H1 (cell line): Measurements from ENCODE around the gene NCKAP1. TPM values are rescaled to one million over a fixed set of nuclear protein-coding genes. Genes with fewer than 3 reads are reported as not detected.

Experiments
- CTCF ChIA-PET: fragments of 300-600 bp; sonication (Branson Sonifier 250); formaldehyde crosslinking; loops from one replicate; lab custom pipeline; 2021; ENCODE audit not compliant: partially characterized antibody; lab: Charles Lee
- POLR2A ChIA-PET: fragments of 300-600 bp; sonication (Branson Sonifier 250); formaldehyde crosslinking; loops from one replicate; lab custom pipeline; 2021; ENCODE audit warnings: inconsistent platforms; ENCODE audit not compliant: partially characterized antibody; lab: Charles Lee
- DNase-seq, 2 experiments: peaks; one replicate each; pipeline versions ENCODE4 v3.0.0 to v3.0.0-alpha.2; 2010 to 2022; ENCODE audit warnings: low spot score in 2 of 2, low read depth in 1 of 2, mixed read lengths in 1 of 2
- FAIRE-seq: peaks from 2 replicates; lab custom pipeline; 2011; peaks lifted over from hg19 to GRCh38; lab: Jason Lieb, UNC
- H2AFZ ChIP-seq: 2 replicates; pipeline ENCODE4 v1.8.1; 2012; ENCODE audit warnings: low read length, inconsistent platforms
- H2AK5ac ChIP-seq: 2 replicates; pipeline ENCODE4 v1.6.1; 2013; ENCODE audit warnings: low read depth, low read length
- H2BK120ac ChIP-seq: replicated peaks from 2 replicates; pipeline ENCODE3; 2013; ENCODE audit warnings: low read depth, low read length, inconsistent platforms
- H2BK12ac ChIP-seq: 2 replicates; pipeline ENCODE4 v1.6.1; 2013; ENCODE audit warnings: low read depth, low read length
- H2BK15ac ChIP-seq: 2 replicates; pipeline ENCODE4 v1.6.1; 2013; ENCODE audit warnings: low read length
- H2BK20ac ChIP-seq: 2 replicates; pipeline ENCODE4 v1.6.1; 2013; ENCODE audit warnings: low read length
- H2BK5ac ChIP-seq: 2 replicates; pipeline ENCODE4 v1.6.1; 2013; ENCODE audit warnings: low read depth, low read length
- H3K14ac ChIP-seq: 2 replicates; pipeline ENCODE4 v1.6.1; 2013; ENCODE audit warnings: inconsistent platforms; ENCODE audit not compliant: insufficient read length
- H3K18ac ChIP-seq: 2 replicates; pipeline ENCODE4 v1.6.1; 2013; ENCODE audit warnings: low read length; ENCODE audit errors: extremely low read depth
- H3K23ac ChIP-seq: 2 replicates; pipeline ENCODE4 v1.6.1; 2013; ENCODE audit warnings: inconsistent platforms; ENCODE audit not compliant: insufficient read length
- H3K23me2 ChIP-seq: 2 replicates; pipeline ENCODE4 v1.6.1; 2013; ENCODE audit warnings: low read depth, low read length
- H3K27ac ChIP-seq: 2 replicates; pipeline ENCODE4 v1.6.1; 2011; ENCODE audit warnings: low read depth, low read length, inconsistent platforms
- H3K27me3 ChIP-seq, 4 experiments: replicated peaks in 1 of 4; 1 replicate in 1 of 4; 2 replicates in 3 of 4; pipeline versions ENCODE4 v1.6.1 to v1.8.1; 2011 to 2013; ENCODE audit warnings: low read length in 3 of 4, mild to moderate bottlenecking in 3 of 4, inconsistent platforms in 2 of 4, mixed read lengths in 2 of 4, moderate library complexity in 1 of 4; ENCODE audit not compliant: control insufficient read depth in 3 of 4, insufficient read depth in 3 of 4; ENCODE audit errors: extremely low read depth in 1 of 4
- H3K36me3 ChIP-seq, 4 experiments: 2 replicates each; pipeline versions ENCODE4 v1.6.1 to v1.8.1; 2011 to 2013; ENCODE audit warnings: mild to moderate bottlenecking in 4 of 4, low read length in 3 of 4, moderate library complexity in 2 of 4, control low read depth in 1 of 4, inconsistent platforms in 1 of 4; ENCODE audit not compliant: insufficient read depth in 4 of 4, control insufficient read depth in 2 of 4
- H3K4ac ChIP-seq: replicated peaks from 2 replicates; pipeline ENCODE3; 2013; ENCODE audit warnings: low read length, low read depth, mixed read lengths, inconsistent platforms; ENCODE audit not compliant: insufficient read length
- H3K4me1 ChIP-seq, 4 experiments: replicated peaks in 1 of 4; 1 replicate in 1 of 4; 2 replicates in 3 of 4; pipeline versions ENCODE4 v1.6.1 to v1.8.1; 2011 to 2013; ENCODE audit warnings: low read length in 3 of 4, inconsistent platforms in 2 of 4, mixed read lengths in 1 of 4; ENCODE audit not compliant: insufficient read depth in 4 of 4, control insufficient read depth in 3 of 4
- H3K4me2 ChIP-seq, 2 experiments: 2 replicates each; pipeline versions ENCODE4 v1.6.1 to v1.8.1; 2011 to 2013; ENCODE audit warnings: low read depth in 2 of 2, low read length in 2 of 2, control low read depth in 1 of 2, inconsistent platforms in 1 of 2, mild to moderate bottlenecking in 1 of 2; ENCODE audit not compliant: insufficient read depth in 1 of 2
- H3K4me3 ChIP-seq, 4 experiments: fragments of 200-600, 300-600 bp in 1 of 4; sonication (generic), shearing (Covaris generic), sonication (Bioruptor Twin) in 1 of 4; 2 replicates each; pipeline versions ENCODE4 v1.5.1 to v1.8.1; 2011 to 2016; ENCODE audit warnings: low read length in 4 of 4, low read depth in 3 of 4, control low read depth in 2 of 4, inconsistent platforms in 2 of 4, mild to moderate bottlenecking in 2 of 4, mixed read lengths in 1 of 4, moderate library complexity in 1 of 4; ENCODE audit not compliant: insufficient read depth in 2 of 4; ENCODE audit errors: extremely low read depth in 1 of 4
- H3K56ac ChIP-seq: replicated peaks from 2 replicates; pipeline ENCODE3; 2013; ENCODE audit warnings: low read depth, mild to moderate bottlenecking, mixed read lengths, low read length, inconsistent platforms; ENCODE audit not compliant: insufficient read length
- H3K79me1 ChIP-seq: 2 replicates; pipeline ENCODE4 v1.6.1; 2013; ENCODE audit warnings: low read depth, low read length, control low read depth
- H3K79me2 ChIP-seq, 2 experiments: 2 replicates each; pipeline versions ENCODE4 v1.6.1 to v1.8.1; 2012 to 2013; ENCODE audit warnings: low read length in 2 of 2, mild to moderate bottlenecking in 2 of 2, inconsistent platforms in 1 of 2; ENCODE audit not compliant: insufficient read depth in 2 of 2, control insufficient read depth in 1 of 2
- H3K9ac ChIP-seq, 4 experiments: replicated peaks in 1 of 4; 1 replicate in 1 of 4; 2 replicates in 3 of 4; pipeline versions ENCODE4 v1.6.1 to v1.8.1; 2011 to 2013; ENCODE audit warnings: low read depth in 3 of 4, low read length in 3 of 4, control low read depth in 2 of 4, mild to moderate bottlenecking in 2 of 4, moderate library complexity in 2 of 4, inconsistent platforms in 1 of 4; ENCODE audit errors: extremely low read depth in 1 of 4
- H3K9me3 ChIP-seq, 2 experiments: 2 replicates each; pipeline versions ENCODE4 v1.6.1 to v1.8.1; 2012 to 2013; ENCODE audit warnings: mild to moderate bottlenecking in 2 of 2, moderate library complexity in 2 of 2, control low read depth in 1 of 2, inconsistent platforms in 1 of 2, low read depth in 1 of 2, low read length in 1 of 2, mixed read lengths in 1 of 2; ENCODE audit not compliant: insufficient read depth in 2 of 2
- H4K20me1 ChIP-seq, 2 experiments: replicated peaks in 1 of 2; 2 replicates each; pipeline versions ENCODE3 to v1.8.1; 2011 to 2013; ENCODE audit warnings: inconsistent platforms in 2 of 2, low read length in 2 of 2, mild to moderate bottlenecking in 1 of 2; ENCODE audit not compliant: insufficient read depth in 2 of 2, control insufficient read depth in 1 of 2
- H4K5ac ChIP-seq: 2 replicates; pipeline ENCODE4 v1.6.1; 2013; ENCODE audit warnings: low read length, low read depth, mixed read lengths, inconsistent platforms; ENCODE audit not compliant: insufficient read length
- H4K8ac ChIP-seq: 2 replicates; pipeline ENCODE4 v1.8.0; 2013; ENCODE audit warnings: mild to moderate bottlenecking, moderate library complexity, low read length, inconsistent platforms; ENCODE audit not compliant: insufficient read depth; ENCODE audit errors: extremely low read depth
- H4K91ac ChIP-seq: replicated peaks from 2 replicates; pipeline ENCODE3; 2013; ENCODE audit warnings: low read length, mixed read lengths, inconsistent platforms; ENCODE audit not compliant: insufficient read length
- ASH2L ChIP-seq: fragments of 200-600, 300-600 bp; sonication (generic); IDR thresholded peaks from one replicate; pipeline ENCODE4 v1.7.1; 2017; ENCODE audit warnings: low read length
- ATF2 ChIP-seq: IDR thresholded peaks from 2 replicates; pipeline ENCODE4 v1.6.1; 2012; ENCODE audit warnings: low read length, inconsistent platforms
- GTF2F1 ChIP-seq: IDR thresholded peaks from 2 replicates; pipeline ENCODE4 v1.6.1; 2012; ENCODE audit warnings: low read depth, low read length, improper control_type of control experiment, borderline replicate concordance
- KDM4A ChIP-seq: IDR thresholded peaks from one replicate; pipeline ENCODE4 v1.7.1; 2012; ENCODE audit warnings: low read depth, mild to moderate bottlenecking, moderate library complexity, low read length, inconsistent platforms; ENCODE audit not compliant: severe bottlenecking
- SAP30 ChIP-seq: fragments of 300-600 bp; sonication (generic); IDR thresholded peaks from 2 replicates; pipeline ENCODE4 v1.7.1; 2012; ENCODE audit warnings: low read length, moderate library complexity, mild to moderate bottlenecking, inconsistent platforms; ENCODE audit not compliant: insufficient read depth, insufficient replicate concordance
- SUZ12 ChIP-seq: fragments of 200-600 bp; sonication (generic); IDR thresholded peaks from 2 replicates; pipeline ENCODE4 v1.6.1; 2012; ENCODE audit warnings: mild to moderate bottlenecking, inconsistent platforms, low read length, moderate library complexity, mixed read lengths
- TBP ChIP-seq: IDR thresholded peaks from 2 replicates; pipeline ENCODE4 v1.6.1; 2011; ENCODE audit warnings: low read depth, low read length, improper control_type of control experiment
- WGBS, 2 experiments: shearing (Covaris generic) in 1 of 2; methylation state at CpG; one replicate each; pipeline versions ENCODE4 v1.1.6 to v1.1.7; 2013 to 2015; ENCODE audit warnings: low lambda C conversion rate in 2 of 2, mixed read lengths in 2 of 2, inconsistent platforms in 1 of 2, low coverage in 1 of 2, missing lambda C conversion rate in 1 of 2; ENCODE audit not compliant: insufficient replicate concordance in 2 of 2, insufficient coverage in 1 of 2, insufficient read length in 1 of 2; ENCODE audit errors: extremely low coverage in 1 of 2, missing lambda C conversion rate in 1 of 2; 5-methylcytosine and 5-hydroxymethylcytosine counted together
- polyA plus RNA-seq, 7 experiments: library from polyadenylated mRNA; depleted of rRNA in 3 of 7; stranded (reverse) in 5 of 7; unstranded in 2 of 7; fragments of >200 nt in 5 of 7; fragments of 200-250 nt in 2 of 7; gene quantifications; 1 replicate in 5 of 7; 2 replicates in 1 of 7; 4 replicates in 1 of 7; pipeline versions ENCODE4 v1.2.1 to v1.2.3, GENCODE V29; 2011 to 2013; ENCODE audit warnings: missing spikeins in 2 of 7, mixed read lengths in 2 of 7
- total RNA-seq: library from RNA; stranded (reverse); fragmentation: NEBNext Ultra II Directional; extraction: Animal tissue kit (Norgen Biotek cat#: 25700); gene quantifications from 2 replicates; pipeline ENCODE4 v1.2.1, GENCODE V29; 2021

NCKAP1 gene
- total and polyA plus RNA-seq, 2 of the 8 experiments (the other 6 are each of a cell fraction or from before 2014, with no cell fraction given) = 90.8 to 173 TPM

- H3K9ac ChIP-seq = no peak overlapping the region
- no peak overlapping the region for H3K23ac ChIP-seq
- H3K79me2 ChIP-seq = peaks cover 0 to 6% of the 10 kb centered on the region in 2 experiments; a peak in 1 of 4 replicates
- no peaks in the 10 kb centered on the region for H3K79me1 ChIP-seq
- H4K20me1 ChIP-seq = peaks cover 0 to 1% of the 10 kb centered on the region in 2 experiments
- H3K4me3 ChIP-seq = no peak overlapping the region
- H3K56ac ChIP-seq = no peak overlapping the region
- H2BK5ac ChIP-seq = no peak overlapping the region
- ChIA-PET CTCF (interaction anchor here (0.5 to 5.7 kb wide), 5 partner anchors 16 to 212 kb away, joined by 3 to 65 read pairs (median 4); no protein-coding TSS in a partner anchor), POLR2A (no interaction called here)
- FAIRE-seq (no peak), DNase-seq (no peak)
- peaks cover 0 to 75% (median 34%) of the 10 kb centered on the region in 4 experiments; a peak in 6 of 8 replicates for H3K36me3 ChIP-seq
- no peaks in the 10 kb centered on the region for H3K4me1 ChIP-seq
- no peak overlapping the region for H3K4ac ChIP-seq
- no peaks in the 10 kb centered on the region for H3K27me3 ChIP-seq
- no peak overlapping the region for H4K8ac ChIP-seq
- 100% methylated on average over 1 of the region's 1 CpG; no CpG with 5 or more reads in 1 of the 2 experiments for WGBS, 2 experiments
- no peak overlapping the region for H4K5ac ChIP-seq
- no peak overlapping the region for H3K14ac ChIP-seq
- H3K23me2 ChIP-seq = no peaks in the 10 kb centered on the region
- H2BK15ac ChIP-seq = no peak overlapping the region
- no peak overlapping the region for H4K91ac ChIP-seq
- no peak overlapping the region for H2AK5ac ChIP-seq
- H3K27ac ChIP-seq = no peak overlapping the region
- H2BK120ac ChIP-seq = no peak overlapping the region
- no peak overlapping the region for H3K18ac ChIP-seq
- no peaks in the 10 kb centered on the region for H3K9me3 ChIP-seq
- H3K4me2 ChIP-seq = no peak overlapping the region
- no peak overlapping the region for H2BK20ac ChIP-seq
- no peak overlapping the region for H2AFZ ChIP-seq
- TF ChIP-seq SAP30 (no peak), ASH2L (no peak), TBP (no peak), SUZ12 (no peak), ATF2 (no peak), GTF2F1 (no peak), KDM4A (no peak)
- no peak overlapping the region for H2BK12ac ChIP-seq
Measured at GRCh38 chr2:182977463-182977862, 60.8 kb downstream of the NCKAP1 start.
